Endodermal cell (in vitro differentiated cells): ENCODE measurements around the gene SATL1. TPM values are rescaled to one million over a fixed set of nuclear protein-coding genes. Genes with fewer than 3 reads are reported as not detected.
A peak's percentile ranks its signal among the peaks of the same experiment; 100 is the strongest.
"Not testable (repeated sequence)": the region's sequence is repeated elsewhere in the genome, so short reads cannot be mapped to it uniquely, and the experiment has no call there.

Experiments used
- DNase-seq: peaks from one replicate; pipeline ENCODE4 v3.0.0-alpha.2; 2017
- H3K27ac ChIP-seq: 2 replicates; pipeline ENCODE4 v1.5.1; 2013; ENCODE audit warnings: mild to moderate bottlenecking, low read depth, low read length, moderate library complexity
- H3K27me3 ChIP-seq: 2 replicates; pipeline ENCODE4 v1.6.1; 2013; ENCODE audit warnings: mild to moderate bottlenecking, low read length, moderate library complexity; ENCODE audit not compliant: insufficient read depth, control insufficient read depth, poor library complexity, severe bottlenecking
- H3K36me3 ChIP-seq: 2 replicates; pipeline ENCODE4 v1.7.0; 2013; ENCODE audit warnings: mild to moderate bottlenecking, low read length, moderate library complexity; ENCODE audit not compliant: control insufficient read depth, insufficient read depth
- H3K4me1 ChIP-seq: one replicate; pipeline ENCODE4 v1.7.0; 2013; ENCODE audit warnings: low read length; ENCODE audit not compliant: control insufficient read depth, insufficient read depth
- H3K4me3 ChIP-seq: 2 replicates; pipeline ENCODE4 v1.5.1; 2013; ENCODE audit warnings: mild to moderate bottlenecking, low read length, moderate library complexity
- H3K9ac ChIP-seq: 2 replicates; pipeline ENCODE4 v1.6.1; 2013; ENCODE audit warnings: mild to moderate bottlenecking, low read length, moderate library complexity; ENCODE audit not compliant: poor library complexity, severe bottlenecking; ENCODE audit errors: extremely low read depth
- H3K9me3 ChIP-seq: 2 replicates; pipeline ENCODE4 v1.6.1; 2013; ENCODE audit warnings: mild to moderate bottlenecking, low read length, moderate library complexity; ENCODE audit not compliant: control insufficient read depth
- H3K27ac Mint-ChIP-seq: 2 replicates; pipeline ENCODE4 v1.8.0; 2020; ENCODE audit warnings: mixed read lengths
- H3K27me3 Mint-ChIP-seq: 2 replicates; pipeline ENCODE4 v1.8.0; 2021; ENCODE audit warnings: mild to moderate bottlenecking, mixed read lengths; ENCODE audit not compliant: insufficient read depth
- H3K36me3 Mint-ChIP-seq: 2 replicates; pipeline ENCODE4 v1.8.0; 2020; ENCODE audit warnings: low read depth, mixed read lengths
- H3K4me1 Mint-ChIP-seq: 2 replicates; pipeline ENCODE4 v1.8.0; 2020; ENCODE audit warnings: mixed read lengths
- H3K4me3 Mint-ChIP-seq: 2 replicates; pipeline ENCODE4 v1.8.0; 2020; ENCODE audit warnings: mild to moderate bottlenecking, moderate library complexity, mixed read lengths
- H3K9me3 Mint-ChIP-seq: 2 replicates; pipeline ENCODE4 v1.8.0; 2020; ENCODE audit warnings: mild to moderate bottlenecking, mixed read lengths
- CTCF ChIP-seq: fragments of 200-600 bp; sonication (generic); conservative IDR thresholded peaks from 2 replicates; pipeline ENCODE4 v1.5.0; 2021; ENCODE audit warnings: antibody characterized with exemption, mild to moderate bottlenecking
- WGBS, 2 experiments: methylation state at CpG; one replicate each; pipeline versions ENCODE4 v1.1.5 to v1.1.7; 2013; ENCODE audit warnings: missing lambda C conversion rate in 2 of 2, mixed read lengths in 1 of 2; ENCODE audit not compliant: insufficient coverage in 1 of 2, insufficient read length in 1 of 2; 5-methylcytosine and 5-hydroxymethylcytosine counted together
- long read RNA-seq, 4 experiments: library from polyadenylated mRNA in 2 of 4; library from RNA in 1 of 4; library from capped mRNA in 1 of 4; stranded (forward) in 3 of 4; unstranded in 1 of 4; transcript quantifications; one replicate each; pipeline ENCODE4 v2.0.0, GENCODE V29; 2020 to 2021; ENCODE audit warnings: inconsistent platforms in 1 of 4
- polyA plus RNA-seq, 2 experiments: library from polyadenylated mRNA; stranded (reverse); fragments of 50-300 nt; gene quantifications; one replicate each; pipeline ENCODE4 v1.2.3, GENCODE V29; 2013
- total RNA-seq, 2 donors: library from RNA; stranded (reverse); fragmentation: NEBNext Ultra II Directional in 1 of 2; extraction: Animal tissue kit (Norgen Biotek cat#: 25700) in 1 of 2; gene quantifications; 2 replicates in 1 of 2; 3 replicates in 1 of 2; pipeline ENCODE4 v1.2.1, GENCODE V29; 2021

Gene SATL1
- under 1 TPM; 0.29 to 0.58 TPM for total RNA-seq
- 0.32 TPM for polyA plus RNA-seq (2013, experiment 1 of 2)
- 0.29 TPM for polyA plus RNA-seq (2013, experiment 2 of 2)
- long read RNA-seq, experiment 1: 0 reads
- long read RNA-seq, experiment 2, partial matches to known transcripts: 0 of 2 reads
- long read RNA-seq, experiment 2, other reads (novel, unspliced or antisense): 0 of 2 reads
- long read RNA-seq, experiment 3, partial matches to known transcripts: 0 of 1 reads
- long read RNA-seq, experiment 3, other reads (novel, unspliced or antisense): 1 of 1 reads
- long read RNA-seq, experiment 4, partial matches to known transcripts: 8 of 11 reads
- long read RNA-seq, experiment 4, other reads (novel, unspliced or antisense): 2 of 11 reads

DNA sequence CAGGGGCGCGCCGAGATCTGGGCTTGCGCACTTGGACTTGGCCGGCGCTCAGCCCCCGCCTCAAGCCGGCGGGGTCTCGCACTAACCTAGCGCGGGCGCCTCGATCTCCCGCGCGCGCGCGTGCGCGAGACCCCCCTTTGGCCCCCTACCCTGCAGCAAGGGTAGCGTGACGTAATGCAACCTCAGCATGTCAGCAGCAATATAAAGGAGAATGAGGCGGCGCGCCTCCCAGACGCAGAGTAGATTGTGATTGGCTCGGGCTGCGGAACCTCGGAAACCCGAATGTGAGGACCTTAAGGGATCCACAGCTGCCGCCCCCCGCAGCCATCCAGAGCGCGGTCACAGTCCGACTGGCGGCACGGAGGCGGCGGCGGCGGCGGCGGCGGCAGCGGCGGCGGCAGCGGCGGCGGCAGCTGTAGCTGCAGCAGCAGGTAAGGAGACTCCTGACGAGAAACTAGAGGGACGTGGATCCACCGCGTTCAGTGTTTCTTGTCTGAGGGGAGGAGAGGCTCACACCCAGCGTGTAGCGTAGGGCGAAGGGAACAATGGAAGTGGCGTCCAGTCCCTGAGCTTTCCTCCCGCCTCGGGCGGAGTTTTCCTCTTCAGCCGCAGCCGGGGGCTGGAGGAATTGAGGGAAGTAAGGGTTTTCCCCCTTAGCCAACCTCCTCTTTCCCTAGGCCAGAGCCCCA is at the start of gene SATL1, which contains the start of gene ZNF711:
TSS of gene SATL1 (minus strand) at position 19 of the 689 bp plus-strand sequence. CDS start 134,811 bp downstream, outside the sequence.
TSS of gene ZNF711 (plus strand) at position 231 of the 689 bp plus-strand sequence. CDS start 3,582 bp downstream, outside the sequence.
- Mint-ChIP-seq H3K27ac (peak within 1 kb of the TSS; percentile 96), H3K4me3 (peak within 1 kb of the TSS; percentile 74)

GRCh38 chrX:85288992-85289723 is 45.6 kb upstream of the SATL1 start:
- H3K4me3 Mint-ChIP-seq: no peak overlapping the region
- Histone ChIP-seq H3K27ac (no peak overlapping the region), H3K4me3 (no peak overlapping the region), H3K36me3 (no peaks in the 10 kb centered on the region), H3K9ac (no peak overlapping the region), H3K4me1 (no peaks in the 10 kb centered on the region), H3K9me3 (no peaks in the 10 kb centered on the region), H3K27me3 (no peaks in the 10 kb centered on the region)
- H3K9me3 Mint-ChIP-seq: peaks cover 82% of the 10 kb centered on the region
- DNase-seq: no peak
- no peaks in the 10 kb centered on the region for H3K36me3 Mint-ChIP-seq
- no peaks in the 10 kb centered on the region for H3K4me1 Mint-ChIP-seq
- no peaks in the 10 kb centered on the region for H3K27me3 Mint-ChIP-seq
- peak; percentile 44 for TF ChIP-seq CTCF
- WGBS, 2 experiments: 86 to 88% methylated on average over 1 to 5 of the region's 7 CpGs
- H3K27ac Mint-ChIP-seq: no peak overlapping the region

More for the DNA sequence above, at the start of gene SATL1, which contains the start of gene ZNF711:
- no peaks in the 10 kb centered on the region for H3K4me1 ChIP-seq
- no peaks in the 10 kb centered on the region for H3K9me3 ChIP-seq
- 0% methylated on average over 51 of the region's 65 CpGs; no CpG with 5 or more reads in 1 of the 2 experiments for WGBS, 2 experiments
- no peaks in the 10 kb centered on the region for H3K27me3 ChIP-seq
- H3K4me3 ChIP-seq: peak within 1 kb of the TSS; percentile 93
- no peak for TF ChIP-seq CTCF
- Mint-ChIP-seq H3K9me3 (peaks cover 33% of the 10 kb centered on the region), H3K4me1 (peaks cover 4% of the 10 kb centered on the region), H3K27me3 (no peaks in the 10 kb centered on the region), H3K36me3 (peaks cover 3% of the 10 kb centered on the region)
- peak within 1 kb of the TSS; percentile 98 for H3K27ac ChIP-seq
- DNase-seq: peak; percentile 91
- peak within 1 kb of the TSS; percentile 98 for H3K9ac ChIP-seq
- peaks cover 6% of the 10 kb centered on the region for H3K36me3 ChIP-seq

DNA sequence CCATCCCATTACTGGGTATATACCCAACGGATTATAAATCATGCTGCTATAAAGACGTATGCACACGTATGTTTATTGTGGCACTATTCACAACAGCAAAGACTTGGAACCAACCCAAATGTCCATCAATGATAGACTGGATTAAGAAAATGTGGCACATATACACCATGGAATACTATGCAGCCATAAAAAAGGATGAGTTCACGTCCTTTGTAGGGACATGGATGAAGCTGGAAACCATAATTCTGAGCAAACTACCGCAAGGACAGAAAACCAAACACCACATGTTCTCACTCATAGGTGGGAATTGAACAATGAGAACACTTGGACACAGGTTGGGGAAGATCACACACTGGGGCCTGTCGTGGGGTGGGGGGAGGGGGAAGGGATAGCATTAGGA is 41.7 kb upstream of the SATL1 start:
- H3K9me3 Mint-ChIP-seq: peaks cover 61% of the 10 kb centered on the region
- DNase-seq, H3K4me1 ChIP-seq, H3K4me3 ChIP-seq, H3K27me3 Mint-ChIP-seq, H3K27me3 ChIP-seq, H3K36me3 ChIP-seq, H3K36me3 Mint-ChIP-seq, H3K4me1 Mint-ChIP-seq, H3K27ac Mint-ChIP-seq, H3K9ac ChIP-seq, H3K4me3 Mint-ChIP-seq, H3K27ac ChIP-seq, H3K9me3 ChIP-seq: not testable (repeated sequence)
- WGBS, 2 experiments: 97% methylated on average over 5 of the region's 6 CpGs; no CpG with 5 or more reads in 1 of the 2 experiments
